C4-2B (cell line): ENCODE data around the gene PPP2R2C.

Experiments used
- H3K27ac ChIP-seq: fragments of 450-650 bp; 2 replicates; pipeline ENCODE4 v1.5.1; 2017
- CTCF ChIP-seq: fragments of 450-650 bp; conservative IDR thresholded peaks from 2 replicates; pipeline ENCODE4 v1.5.1; 2017; ENCODE audit warnings: mild to moderate bottlenecking
- ZFX ChIP-seq: fragments of 450-650 bp; IDR thresholded peaks from 2 replicates; pipeline ENCODE4 v1.6.1; 2017

Gene PPP2R2C

DNA sequence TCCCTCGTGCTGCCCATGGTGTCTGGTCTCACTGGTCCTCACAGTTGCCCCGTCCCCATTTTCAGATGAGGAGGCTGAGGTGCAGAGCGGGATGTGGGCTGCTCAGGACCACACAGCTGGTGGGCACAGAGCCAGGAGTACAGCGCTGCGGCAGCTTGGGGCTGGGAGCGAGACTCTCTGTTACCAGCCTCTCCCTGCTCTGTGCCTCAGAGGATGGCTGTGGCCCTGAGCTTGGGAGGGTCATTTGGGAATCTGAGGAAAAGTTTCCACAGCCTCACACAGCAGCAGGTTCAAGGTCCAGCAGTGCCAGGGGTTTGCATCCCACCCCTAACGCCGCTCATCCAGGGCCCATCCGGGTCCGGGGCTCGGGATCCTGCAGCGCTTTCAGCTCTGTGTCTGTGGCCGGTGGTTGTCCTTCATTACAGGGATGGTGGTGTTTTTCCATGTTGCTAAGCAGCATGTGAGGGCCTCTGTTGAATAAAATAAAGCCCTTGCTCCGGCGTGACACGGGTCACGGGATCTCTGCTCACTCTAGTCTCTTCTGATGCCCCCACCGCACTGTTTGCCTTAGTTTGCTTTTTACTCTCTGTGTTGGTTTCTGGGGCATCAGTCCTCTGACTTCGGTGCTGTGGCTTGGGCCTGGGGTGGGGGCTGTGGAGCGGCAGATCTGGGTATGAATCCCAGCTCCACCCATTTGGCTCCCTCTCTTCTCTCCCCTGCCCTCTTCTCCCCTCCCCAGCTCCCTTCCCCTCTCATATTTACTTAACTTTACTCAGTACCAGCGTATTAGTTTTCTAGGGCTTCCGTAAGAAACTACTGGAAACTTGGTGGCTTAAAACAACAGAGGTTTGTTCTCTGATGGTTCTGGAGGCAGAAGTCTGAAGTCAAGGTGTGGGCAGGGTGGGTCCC lies 196.3 kb downstream of the PPP2R2C start:
- no peak for TF ChIP-seq ZFX
- no peak for TF ChIP-seq CTCF
- no peak overlapping the region for H3K27ac ChIP-seq

DNA sequence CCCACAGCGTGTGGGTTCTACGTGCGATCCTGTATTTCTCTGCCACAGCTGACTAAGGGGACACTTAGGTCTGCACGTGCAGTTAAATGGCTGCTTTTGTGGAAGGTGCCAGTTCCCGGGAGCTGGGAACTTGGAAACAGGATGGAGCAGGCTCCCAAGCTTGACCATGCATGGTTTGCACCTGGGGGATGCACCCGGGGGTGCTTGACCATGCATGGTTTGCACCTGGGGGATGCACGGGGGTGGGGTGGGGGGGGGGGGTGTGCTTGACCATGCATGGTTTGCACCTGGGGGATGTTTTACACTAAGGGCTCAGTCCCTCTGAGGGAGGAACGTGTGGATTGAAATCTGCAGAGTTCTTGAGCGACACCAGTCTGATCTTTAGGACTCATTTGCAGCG lies 197.1 kb downstream of the PPP2R2C start:
- TF ChIP-seq ZFX, result no peak
- no peak for TF ChIP-seq CTCF
- no peak overlapping the region for H3K27ac ChIP-seq

GRCh38 chr4:6273661-6273990 lies 198.8 kb downstream of the PPP2R2C start:
- no peak for TF ChIP-seq ZFX
- no peak for TF ChIP-seq CTCF
- H3K27ac ChIP-seq, result no peak overlapping the region

DNA sequence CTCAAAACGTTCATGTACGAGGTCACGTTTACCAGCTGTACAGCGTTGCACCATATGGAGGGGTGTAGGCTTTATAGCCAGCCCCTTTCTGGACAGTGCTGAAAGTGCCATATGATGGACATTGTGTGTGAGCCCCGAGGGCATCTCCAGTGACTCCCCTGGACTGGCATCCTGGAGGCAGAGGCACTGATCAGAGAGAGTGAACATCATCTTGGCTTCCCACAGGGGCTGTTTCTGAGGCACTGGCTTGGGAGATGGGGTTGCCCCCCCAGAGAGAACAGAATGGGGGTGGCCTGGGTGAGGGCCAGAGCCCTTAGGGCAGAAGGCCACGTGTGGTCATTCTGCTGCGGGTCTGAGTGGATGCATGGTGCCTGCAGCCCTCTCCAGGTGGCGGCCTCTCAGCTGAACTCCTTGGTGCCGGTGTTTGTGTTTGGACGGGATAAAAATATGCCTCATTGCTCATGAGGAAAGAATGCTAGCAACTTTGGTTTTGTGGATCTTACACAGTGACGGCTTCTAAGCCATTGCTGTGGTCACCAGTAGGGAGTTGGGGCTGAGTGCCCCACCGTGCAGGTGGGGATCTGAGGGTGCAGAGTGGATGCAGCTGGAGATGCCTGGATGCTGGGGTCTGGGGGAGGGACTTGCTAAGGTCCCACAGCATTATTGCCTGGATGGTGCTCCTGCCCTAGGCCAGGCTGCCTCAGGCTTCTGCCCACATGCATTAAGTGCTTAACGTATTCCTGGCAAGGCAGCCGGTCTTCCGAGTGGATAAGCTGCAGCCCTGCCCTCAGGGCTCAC lies 199.4 kb downstream of the PPP2R2C start:
- no peak overlapping the region for H3K27ac ChIP-seq
- TF ChIP-seq CTCF (no peak), ZFX (no peak)

- H3K27ac ChIP-seq, result no peak overlapping the region
- no peak for TF ChIP-seq CTCF
- TF ChIP-seq ZFX, result no peak
These were observed 200.5 kb downstream of the PPP2R2C start for GRCh38 chr4:6271701-6272465.

DNA sequence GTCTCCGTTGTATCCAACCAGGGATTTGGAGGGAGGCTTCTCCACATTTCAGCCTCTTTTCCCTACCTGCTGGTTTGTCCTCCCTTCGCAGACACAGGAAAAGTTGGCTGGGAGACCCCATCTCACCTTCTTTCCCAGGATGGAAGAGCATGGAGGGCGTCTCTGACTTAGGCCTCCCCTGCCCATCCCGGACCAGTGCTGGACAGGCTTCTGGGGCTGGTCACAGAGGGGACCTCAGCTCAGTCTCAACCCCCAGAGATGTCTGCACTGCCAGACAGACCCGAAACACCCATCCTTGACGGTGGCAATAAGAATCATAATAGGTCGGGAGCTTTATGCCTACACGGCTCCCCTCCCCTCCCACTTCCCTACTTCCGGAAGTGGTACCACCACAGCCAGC lies 201.2 kb downstream of the PPP2R2C start:
- TF ChIP-seq CTCF, result no peak
- TF ChIP-seq ZFX, result no peak

More for the DNA sequence above, 201.2 kb downstream of the PPP2R2C start:
- H3K27ac ChIP-seq, result no peak overlapping the region; the same call in 1 of the 2 replicates
